ENCODE measurements around the gene RARB. TPM values are rescaled to one million over a fixed set of nuclear protein-coding genes. Genes with fewer than 3 reads are reported as not detected.

The RARB gene
- total and polyA plus RNA-seq, 10 donors: 1.5 to 13.0 (median 7.5) TPM

GRCh38 chr3:25581823-25582222 is 153.8 kb downstream of the RARB start:
- intact Hi-C loops (cut with DNase I; ENCODE audit: low total_unique reads): no loop called here
- Histone ChIP-seq H3K4me3 (no peak overlapping the region), H3K27me3 (replicated peaks in 1 of 7) (no peaks in the 10 kb centered on the region), H3K27ac (no peak overlapping the region), H3K9me3 (no peaks in the 10 kb centered on the region), H3K36me3 (peaks cover 0 to 17% (median 0%) of the 10 kb centered on the region in 6 donors), H3K4me1 (no peaks in the 10 kb centered on the region)
- TF ChIP-seq POLR2A (IDR thresholded peaks at IDR 0.05) (no peak), CTCF (IDR thresholded peaks at IDR 0.05 in 8 of 11, conservative IDR thresholded peaks at IDR 0.05 in 3 of 11) (no peak), POLR2AphosphoS5 (IDR thresholded peaks at IDR 0.05) (no peak)
- WGBS, 5 donors: 87 to 96% (median 93%) methylated on average over 3 of the region's 3 CpGs
- no peak for DNase-seq

- no peaks in the 10 kb centered on the region for H3K9me3 ChIP-seq
- WGBS, 5 donors: 80 to 93% (median 85%) methylated on average over 2 of the region's 2 CpGs
- TF ChIP-seq POLR2A (IDR thresholded peaks at IDR 0.05): no peak
- TF ChIP-seq CTCF (IDR thresholded peaks at IDR 0.05 in 8 of 11, conservative IDR thresholded peaks at IDR 0.05 in 3 of 11): no peak
- TF ChIP-seq POLR2AphosphoS5 (IDR thresholded peaks at IDR 0.05): no peak
- no peak overlapping the region for H3K4me3 ChIP-seq
- H3K27ac ChIP-seq: no peak overlapping the region
- intact Hi-C loops (cut with DNase I; ENCODE audit: low total_unique reads): no loop called here
- H3K4me1 ChIP-seq: no peaks in the 10 kb centered on the region
- no peaks in the 10 kb centered on the region for H3K27me3 ChIP-seq (replicated peaks in 1 of 7)
- no peak for DNase-seq
- H3K36me3 ChIP-seq: peaks cover 0 to 17% (median 0%) of the 10 kb centered on the region in 6 donors
Measured at GRCh38 chr3:25582242-25582641, 154.2 kb downstream of the RARB start.

GRCh38 chr3:25583343-25583742 is 155.3 kb downstream of the RARB start:
- Histone ChIP-seq H3K27me3 (replicated peaks in 1 of 7) (no peaks in the 10 kb centered on the region), H3K36me3 (peaks cover 0 to 17% (median 0%) of the 10 kb centered on the region in 6 donors), H3K9me3 (no peaks in the 10 kb centered on the region), H3K4me1 (no peaks in the 10 kb centered on the region), H3K4me3 (no peak overlapping the region), H3K27ac (no peak overlapping the region)
- no peak for TF ChIP-seq CTCF (IDR thresholded peaks at IDR 0.05 in 8 of 11, conservative IDR thresholded peaks at IDR 0.05 in 3 of 11)
- TF ChIP-seq POLR2AphosphoS5 (IDR thresholded peaks at IDR 0.05): no peak
- no peak for TF ChIP-seq POLR2A (IDR thresholded peaks at IDR 0.05)
- intact Hi-C loops (cut with DNase I; ENCODE audit: low total_unique reads): no loop called here
- 87 to 94% (median 93%) methylated on average over 6 to 10 of the region's 10 CpGs for WGBS, 5 donors
- DNase-seq: no peak

- 84 to 87% (median 86%) methylated on average over 17 of the region's 17 CpGs for WGBS, 5 donors
- Histone ChIP-seq H3K4me3 (no peak overlapping the region), H3K36me3 (peaks cover 0 to 17% (median 0%) of the 10 kb centered on the region in 6 donors), H3K27ac (no peak overlapping the region), H3K9me3 (no peaks in the 10 kb centered on the region), H3K27me3 (replicated peaks in 1 of 7) (no peaks in the 10 kb centered on the region), H3K4me1 (no peaks in the 10 kb centered on the region)
- intact Hi-C loops (cut with DNase I; ENCODE audit: low total_unique reads): no loop called here
- TF ChIP-seq POLR2AphosphoS5 (IDR thresholded peaks at IDR 0.05): no peak
- no peak for TF ChIP-seq CTCF (IDR thresholded peaks at IDR 0.05 in 8 of 11, conservative IDR thresholded peaks at IDR 0.05 in 3 of 11)
- TF ChIP-seq POLR2A (IDR thresholded peaks at IDR 0.05): no peak
- no peak for DNase-seq
Measured at GRCh38 chr3:25584011-25584789, 156.1 kb downstream of the RARB start.
